ENCODE results near the gene TBC1D5. TPM values are rescaled to one million over a fixed set of nuclear protein-coding genes. Genes with fewer than 3 reads are reported as not detected.

TBC1D5 gene
- total RNA-seq, 2 experiments from 2014 or later = 40.9 to 41.0 TPM

- ChIA-PET CTCF (no interaction called here), POLR2A (no interaction called here)
Observed at GRCh38 chr3:17218587-17218986, 523.8 kb downstream of the TBC1D5 start.

- ChIA-PET POLR2A (no interaction called here), CTCF (no interaction called here)
Observed at GRCh38 chr3:17217588-17217987, 524.8 kb downstream of the TBC1D5 start.

DNA sequence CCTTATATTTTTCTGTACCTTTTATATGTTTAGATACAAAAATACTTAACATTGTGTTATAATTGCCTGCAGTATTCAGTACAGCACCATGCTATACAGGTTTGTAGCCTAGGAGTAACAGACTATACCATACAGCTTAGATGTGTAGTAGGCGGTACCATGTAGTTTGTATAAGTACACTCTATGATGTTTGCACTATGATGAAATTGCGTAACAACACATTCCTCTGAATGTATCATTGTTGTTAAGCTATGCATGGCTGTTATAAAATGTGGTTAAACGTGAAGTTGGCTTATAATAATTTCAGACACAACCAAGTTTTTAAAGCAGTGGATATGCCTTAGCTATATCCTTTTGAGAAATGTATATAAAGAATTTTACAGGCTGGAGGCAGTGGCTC, 529.3 kb downstream of the TBC1D5 start:
- ChIA-PET POLR2A (no interaction called here), CTCF (no interaction called here)

GRCh38 chr3:17207979-17208378, 534.5 kb downstream of the TBC1D5 start:
- POLR2A ChIA-PET = no interaction called here
- CTCF ChIA-PET = no interaction called here

- CTCF ChIA-PET = no interaction called here
- POLR2A ChIA-PET = no interaction called here
Observed at GRCh38 chr3:17207019-17207418, 535.4 kb downstream of the TBC1D5 start.

GRCh38 chr3:17204049-17204650, 538.3 kb downstream of the TBC1D5 start:
- ChIA-PET CTCF (no interaction called here), POLR2A (no interaction called here)

DNA sequence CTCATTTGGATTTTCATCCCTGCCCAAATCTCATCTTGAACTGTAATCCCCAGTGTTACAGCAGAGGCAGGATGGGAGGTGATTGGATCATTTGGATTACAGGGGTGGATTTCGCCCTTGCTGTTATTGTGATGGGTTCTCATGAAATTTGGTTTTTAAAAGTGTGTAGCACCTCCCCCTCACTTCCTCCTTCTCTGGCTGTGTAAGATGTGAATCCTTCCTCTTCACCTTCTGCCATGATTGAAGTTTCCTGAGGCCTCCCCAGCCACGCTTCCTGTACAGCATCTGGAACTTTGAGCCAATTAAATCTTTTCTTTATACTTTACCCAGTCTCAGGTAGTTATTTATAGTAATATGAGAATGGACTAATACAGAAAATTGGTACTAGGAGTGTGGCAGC, 540.9 kb downstream of the TBC1D5 start:
- ChIA-PET POLR2A (no interaction called here), CTCF (no interaction called here)

DNA sequence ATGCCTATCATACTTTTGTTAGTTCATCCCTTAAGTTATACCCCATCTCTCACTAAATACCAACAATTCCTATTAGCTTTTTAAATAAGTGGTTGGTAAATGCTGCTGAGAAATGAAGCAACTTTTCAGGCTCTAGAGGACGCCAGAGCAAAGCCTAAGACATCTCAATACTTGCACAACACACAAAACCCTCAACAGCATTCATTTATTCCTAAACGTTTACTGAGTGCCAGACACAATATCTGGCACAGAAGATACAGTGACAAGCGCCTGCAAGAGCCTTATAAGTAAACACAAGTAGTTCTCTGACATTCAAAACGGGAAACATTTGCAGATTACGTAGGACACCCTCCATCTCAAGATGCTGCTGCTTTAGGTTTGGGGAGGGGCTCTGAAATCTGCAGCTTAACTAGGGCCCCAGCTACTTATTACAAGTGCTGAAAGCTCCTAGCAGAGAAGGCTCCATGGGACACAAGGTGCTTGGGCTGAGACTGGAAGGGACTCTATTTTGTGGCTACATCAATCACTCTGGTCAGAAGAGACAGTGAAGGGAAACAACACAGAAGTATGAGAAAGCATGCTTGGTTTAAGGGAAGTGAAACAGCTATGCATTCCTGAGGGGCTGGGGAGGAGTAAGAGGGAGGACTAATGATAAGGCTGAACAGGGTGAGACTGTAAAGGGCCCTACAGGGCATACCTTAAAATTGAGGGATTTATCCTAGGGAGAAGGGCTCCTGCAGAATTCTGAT, 546.4 kb downstream of the TBC1D5 start:
- POLR2A ChIA-PET = no interaction called here
- CTCF ChIA-PET = interaction anchor here (0.6 kb wide), 1 partner anchor 928 kb away, joined by 3 read pairs; no protein-coding TSS in a partner anchor

GRCh38 chr3:17195192-17195611, 547.2 kb downstream of the TBC1D5 start:
- CTCF ChIA-PET = no interaction called here
- POLR2A ChIA-PET = no interaction called here

DNA sequence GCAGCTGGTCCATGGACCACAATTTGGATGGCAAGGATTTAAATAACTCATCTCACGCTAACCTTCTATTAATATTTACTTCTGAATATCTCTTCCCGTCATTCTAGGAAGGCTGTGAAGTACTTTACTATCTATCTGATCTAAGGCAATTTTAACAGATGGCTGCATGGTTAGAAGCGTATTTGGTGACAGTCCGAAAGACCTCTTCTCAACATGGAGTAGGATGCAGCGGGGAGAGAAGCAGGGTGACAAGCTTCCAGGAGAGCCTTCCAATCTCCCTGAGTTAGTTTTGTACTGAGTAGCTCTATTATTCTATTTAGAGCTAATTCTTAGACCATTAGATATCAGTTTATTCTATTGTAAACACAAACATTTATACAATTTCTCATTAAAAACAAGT, 548.3 kb downstream of the TBC1D5 start:
- POLR2A ChIA-PET = no interaction called here
- CTCF ChIA-PET = no interaction called here

DNA sequence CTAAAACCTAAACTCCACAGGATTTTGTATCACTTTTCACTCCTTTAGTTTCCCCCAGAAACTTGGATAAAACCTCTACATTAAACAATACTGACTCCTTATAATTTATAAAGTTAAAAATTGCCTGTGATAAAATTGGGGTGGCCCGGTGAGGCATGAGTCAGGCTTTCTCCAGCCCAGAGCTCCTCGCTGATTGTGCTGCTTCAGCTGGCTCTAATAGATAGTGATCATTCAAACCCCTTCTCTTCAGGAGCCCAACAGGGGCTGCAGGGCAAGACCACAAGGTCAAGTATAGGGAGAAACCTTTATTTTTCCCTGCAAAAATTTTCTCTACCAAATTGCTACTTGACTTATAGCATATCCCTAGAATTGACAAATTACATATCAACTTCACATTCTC, 549.4 kb downstream of the TBC1D5 start:
- CTCF ChIA-PET = no interaction called here
- POLR2A ChIA-PET = no interaction called here

DNA sequence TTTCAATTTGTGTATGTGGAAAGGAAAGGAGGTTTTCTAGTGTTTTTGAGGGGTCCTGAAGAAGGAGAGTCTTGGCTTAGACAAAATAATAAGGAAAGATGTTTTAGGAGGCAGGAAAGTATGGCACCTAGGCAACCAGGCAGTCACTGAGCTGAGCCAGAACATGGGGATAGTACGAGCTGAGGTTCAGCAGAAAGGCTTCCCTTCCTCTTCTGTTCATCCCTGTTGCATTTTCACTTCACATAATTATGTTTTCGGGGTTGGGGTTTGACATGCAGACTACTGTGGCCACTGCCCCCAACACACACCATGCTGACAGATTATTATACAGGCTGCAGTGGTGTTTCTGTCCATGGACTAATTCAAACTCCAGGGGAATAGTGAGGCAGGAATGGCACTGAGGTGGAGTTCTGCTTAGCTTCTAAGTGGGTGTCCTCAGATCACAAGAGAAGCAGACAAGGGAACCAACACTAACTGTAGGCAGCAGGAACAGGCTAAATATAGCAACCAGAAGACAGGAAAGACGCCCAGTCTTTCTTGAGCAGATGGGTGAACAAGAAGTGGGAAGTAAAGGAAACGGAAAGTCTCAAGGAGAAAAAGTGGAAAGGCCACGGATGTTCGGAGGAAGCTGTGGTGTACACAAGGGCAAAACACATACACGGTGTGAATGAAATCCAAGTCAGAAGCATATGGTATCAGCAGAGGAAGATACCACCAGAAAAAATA, 551.9 kb downstream of the TBC1D5 start:
- CTCF ChIA-PET = no interaction called here
- POLR2A ChIA-PET = no interaction called here

DNA sequence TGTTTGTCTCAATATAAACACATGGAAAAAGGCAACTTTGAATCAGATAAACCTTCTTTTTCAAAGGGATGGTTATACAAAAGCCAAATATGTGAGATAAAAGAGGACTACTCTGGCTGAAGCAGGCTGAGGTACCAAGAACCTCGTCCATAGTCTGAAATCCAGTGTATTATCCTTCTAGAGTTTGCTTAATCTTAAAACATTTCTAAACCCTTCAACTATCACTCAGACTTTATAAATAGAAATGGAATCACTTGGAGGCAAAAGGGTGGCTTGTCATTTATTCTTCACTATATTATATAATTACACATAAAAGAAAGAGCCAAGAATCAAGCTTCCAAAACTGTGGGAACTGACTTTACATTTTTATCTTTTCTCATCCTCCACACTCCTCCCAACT, 554.1 kb downstream of the TBC1D5 start:
- ChIA-PET POLR2A (no interaction called here), CTCF (no interaction called here)

DNA sequence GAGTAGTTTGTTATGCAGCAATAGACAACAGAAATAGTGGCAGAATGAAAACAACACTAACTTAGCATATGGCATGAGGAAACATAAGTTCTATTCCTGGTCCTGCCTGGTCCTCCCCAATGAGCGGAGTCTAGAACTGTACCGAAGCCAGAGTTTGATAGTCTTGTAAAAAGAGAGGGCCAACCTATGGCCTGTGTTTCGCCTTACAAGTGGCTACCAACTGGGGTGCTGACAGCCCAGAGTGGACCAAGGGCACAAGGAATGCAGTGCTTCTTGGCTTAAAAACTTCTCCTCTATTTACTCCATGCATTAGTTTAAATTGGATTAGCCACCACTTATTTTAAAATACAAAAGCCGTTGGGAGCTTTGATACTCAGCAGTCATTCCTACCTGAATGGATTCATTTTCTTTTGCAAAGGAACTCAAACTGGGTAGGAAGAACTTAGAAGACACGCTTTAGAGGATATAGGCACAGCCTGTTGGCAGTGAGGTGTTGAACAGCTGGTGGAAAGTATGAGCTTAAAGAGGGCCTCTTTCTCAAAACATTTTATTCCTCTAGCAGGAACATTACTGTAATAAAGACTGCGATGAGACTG, 554.7 kb downstream of the TBC1D5 start:
- ChIA-PET POLR2A (no interaction called here), CTCF (no interaction called here)

DNA sequence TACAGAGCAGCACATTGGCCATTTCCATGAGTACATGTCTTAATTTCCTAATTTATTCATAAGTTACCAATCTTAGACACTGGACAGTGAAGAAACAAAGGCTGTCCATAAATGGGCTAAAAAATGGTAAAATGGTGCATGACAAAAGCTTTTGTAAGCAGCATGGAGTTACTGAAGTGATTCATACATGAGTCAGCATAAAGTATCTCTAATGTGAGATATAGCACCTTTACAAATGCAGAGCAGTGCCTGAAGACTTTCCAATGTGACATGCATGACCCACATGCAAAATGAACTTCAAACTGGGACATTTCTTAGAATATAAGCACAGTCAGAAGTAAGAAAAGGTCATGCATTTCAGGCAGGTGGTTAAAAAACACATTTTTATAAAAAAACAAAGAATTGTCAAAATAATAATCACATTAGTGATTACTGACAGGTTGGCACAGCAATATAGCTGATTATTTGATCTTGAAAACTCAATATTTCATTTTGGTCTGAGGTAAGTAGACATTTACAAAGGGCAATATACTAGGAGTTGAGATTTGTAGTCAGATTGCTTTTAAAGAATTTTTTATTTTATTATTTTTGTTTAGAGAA, 558.4 kb downstream of the TBC1D5 start:
- CTCF ChIA-PET = interaction anchor here (1.0 to 1.5 kb wide), 2 partner anchors 33 to 583 kb away, joined by 3 to 5 read pairs; no protein-coding TSS in a partner anchor
- POLR2A ChIA-PET = interaction anchor here (0.5 kb wide), 1 partner anchor 32 kb away, joined by 3 read pairs; no protein-coding TSS in a partner anchor

DNA sequence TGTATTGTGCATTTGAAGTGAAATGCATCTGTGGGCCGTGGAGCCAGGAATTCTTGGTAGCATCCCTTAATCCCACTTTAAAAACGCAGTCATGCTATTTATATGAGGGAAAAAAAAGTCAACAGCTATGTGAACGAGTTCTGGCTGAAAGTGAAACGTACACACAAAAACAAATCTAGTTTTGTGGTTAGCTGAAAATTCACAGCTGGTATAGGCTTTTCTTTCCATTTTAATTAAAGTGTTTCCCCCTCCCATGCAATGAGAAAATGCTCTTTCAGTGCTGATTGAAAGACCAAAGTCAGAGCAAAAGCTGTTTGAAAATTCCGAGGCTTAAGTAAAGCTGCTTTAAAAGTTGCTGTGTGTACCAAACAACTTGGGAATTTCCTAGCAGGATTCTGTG, 560.3 kb downstream of the TBC1D5 start:
- ChIA-PET CTCF (interaction anchor here (0.5 to 1.1 kb wide), 2 partner anchors 9 to 1892 kb away, joined by 3 to 5 read pairs; no protein-coding TSS in a partner anchor), POLR2A (no interaction called here)

- POLR2A ChIA-PET = no interaction called here
Observed at GRCh38 chr3:17181413-17181907, 561.0 kb downstream of the TBC1D5 start.

GRCh38 chr3:17179381-17180205, 562.8 kb downstream of the TBC1D5 start:
- ChIA-PET CTCF (interaction anchor here (0.9 kb wide), 1 partner anchor 16 kb away, joined by 5 read pairs; no protein-coding TSS in a partner anchor), POLR2A (no interaction called here)

More at GRCh38 chr3:17181413-17181907, 561.0 kb downstream of the TBC1D5 start:
- CTCF ChIA-PET = interaction anchor here (1.0 kb wide), 1 partner anchor 28 kb away, joined by 3 read pairs; no protein-coding TSS in a partner anchor

DNA sequence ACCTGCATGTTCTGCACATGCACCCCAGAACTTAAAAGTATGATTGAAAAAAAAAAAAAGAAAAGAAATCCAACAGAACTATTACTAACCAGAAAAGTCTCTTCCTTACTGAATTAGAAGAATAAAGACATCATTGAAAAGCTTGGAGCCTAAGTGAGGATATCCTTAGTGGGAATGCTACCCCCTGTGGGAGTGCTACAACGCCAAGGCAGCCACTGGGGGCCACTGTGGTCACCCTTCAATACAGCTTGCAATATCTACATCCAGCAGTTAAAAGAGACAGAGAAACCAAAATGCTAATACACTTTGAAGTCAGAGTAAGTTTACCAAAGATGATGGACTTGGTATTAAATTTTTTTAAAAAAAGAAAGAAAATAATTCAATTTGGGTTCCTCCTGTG, 565.7 kb downstream of the TBC1D5 start:
- ChIA-PET CTCF (no interaction called here), POLR2A (interaction anchor here (0.7 kb wide), 1 partner anchor 269 kb away, joined by 5 read pairs; no protein-coding TSS in a partner anchor)

All from activated CD8-positive, alpha-beta memory T cell treated with anti-CD3 and anti-CD28 coated beads for 36 hours (primary cell).